ENCODE data around the gene GPC6.

- TF ChIP-seq CTCF (IDR thresholded peaks at IDR 0.05) (no peak), EZH2 (IDR thresholded peaks at IDR 0.05; ENCODE audit: borderline replicate concordance, insufficient read depth, low read depth, low read length, poor library complexity, severe bottlenecking) (no peak)
These were observed 1100.7 kb downstream of the GPC6 start for GRCh38 chr13:94327318-94327717.

Data from B cell (primary cell).